SK-N-SH (cell line): ENCODE data around the gene ZFP42. TPM values are rescaled to one million over a fixed set of nuclear protein-coding genes. Genes with fewer than 3 reads are reported as not detected.

Experiments used
- CTCF ChIA-PET: fragments of 300-600, 350-600 bp; formaldehyde crosslinking; extraction: SDS; loops from one replicate; lab custom pipeline; 2021; lab: Yijun Ruan, JAX
- POLR2A ChIA-PET: fragments of 350-600 bp; sonication (Branson Sonifier 250); formaldehyde crosslinking; extraction: SDS; loops from one replicate; lab custom pipeline; 2020; ENCODE audit warnings: antibody characterized with exemption, inconsistent platforms; lab: Yijun Ruan, JAX
- DNase-seq: peaks from one replicate; pipeline ENCODE4 v3.0.0; 2012
- H2AFZ ChIP-seq: fragments of 200-600 bp; sonication (generic); 2 replicates; pipeline ENCODE4 v1.8.1; 2016; ENCODE audit warnings: antibody characterized with exemption, mild to moderate bottlenecking, low read depth
- H3F3A ChIP-seq: fragments of 200-600 bp; sonication (generic); replicated peaks from 2 replicates; pipeline ENCODE3; 2016; ENCODE audit warnings: antibody characterized with exemption, mild to moderate bottlenecking; ENCODE audit not compliant: insufficient read depth
- H3K27ac ChIP-seq, 2 experiments: fragments of 200-500 bp in 1 of 2; fragments of 200-600 bp in 1 of 2; sonication (Bioruptor generic) in 1 of 2; sonication (generic), shearing (Covaris generic) in 1 of 2; 2 replicates each; pipeline versions ENCODE4 v1.5.1 to v1.6.1; 2014 to 2016; ENCODE audit warnings: low read depth in 2 of 2, inconsistent platforms in 1 of 2, low read length in 1 of 2, mild to moderate bottlenecking in 1 of 2, mixed read lengths in 1 of 2
- H3K27me3 ChIP-seq: fragments of 200-600 bp; sonication (generic), shearing (Covaris generic); 2 replicates; pipeline ENCODE4 v1.6.1; 2016; ENCODE audit warnings: mixed run types; ENCODE audit not compliant: insufficient read depth
- H3K36me3 ChIP-seq, 2 experiments: fragments of 200-500 bp in 1 of 2; fragments of 200-600 bp in 1 of 2; sonication (Bioruptor generic) in 1 of 2; sonication (generic) in 1 of 2; replicated peaks in 1 of 2; 2 replicates each; pipeline versions ENCODE3 to v1.5.1; 2014 to 2016; ENCODE audit warnings: low read length in 1 of 2, mild to moderate bottlenecking in 1 of 2; ENCODE audit not compliant: insufficient read depth in 2 of 2, control insufficient read depth in 1 of 2
- H3K4me1 ChIP-seq, 2 experiments: fragments of 200-500 bp in 1 of 2; fragments of 200-600 bp in 1 of 2; sonication (Bioruptor generic) in 1 of 2; sonication (generic), shearing (Covaris generic) in 1 of 2; 2 replicates each; pipeline versions ENCODE4 v1.5.1 to v1.6.1; 2014 to 2016; ENCODE audit warnings: low read depth in 1 of 2, low read length in 1 of 2, mixed run types in 1 of 2; ENCODE audit not compliant: insufficient read depth in 2 of 2, control insufficient read depth in 1 of 2
- H3K4me2 ChIP-seq: fragments of 200-600 bp; sonication (generic), shearing (Covaris generic); 2 replicates; pipeline ENCODE4 v1.6.1; 2017; ENCODE audit warnings: mixed run types
- H3K4me3 ChIP-seq, 2 experiments: fragments of 200-500 bp in 1 of 2; fragments of 200-600 bp in 1 of 2; sonication (Bioruptor generic) in 1 of 2; sonication (generic), shearing (Covaris generic) in 1 of 2; 2 replicates each; pipeline versions ENCODE4 v1.5.1 to v1.8.1; 2014 to 2016; ENCODE audit warnings: low read depth in 2 of 2, inconsistent platforms in 1 of 2, low read length in 1 of 2, mild to moderate bottlenecking in 1 of 2, mixed read lengths in 1 of 2, moderate library complexity in 1 of 2
- H3K79me2 ChIP-seq: fragments of 200-600 bp; sonication (generic); 2 replicates; pipeline ENCODE4 v1.8.1; 2017; ENCODE audit warnings: mild to moderate bottlenecking; ENCODE audit not compliant: insufficient read depth
- H3K9ac ChIP-seq: fragments of 200-600 bp; sonication (generic); 2 replicates; pipeline ENCODE4 v1.6.1; 2017; ENCODE audit warnings: mixed run types
- H3K9me2 ChIP-seq: fragments of 200-600 bp; sonication (generic); 2 replicates; pipeline ENCODE4 v1.6.1; 2017; ENCODE audit warnings: mixed run types
- H3K9me3 ChIP-seq: fragments of 200-600 bp; sonication (generic); 2 replicates; pipeline ENCODE4 v1.6.1; 2017; ENCODE audit warnings: mixed run types, mild to moderate bottlenecking, moderate library complexity
- H4K20me1 ChIP-seq: fragments of 200-600 bp; sonication (generic); 2 replicates; pipeline ENCODE4 v1.6.1; 2017; ENCODE audit warnings: mild to moderate bottlenecking, mixed run types; ENCODE audit not compliant: insufficient read depth
- EP300 ChIP-seq, 2 experiments: IDR thresholded peaks; 2 replicates each; pipeline versions ENCODE4 v1.4.0 to v1.6.1; 2012; ENCODE audit warnings: borderline replicate concordance in 1 of 2, low read depth in 1 of 2, low read length in 1 of 2
- EZH2phosphoT487 ChIP-seq: fragments of 200-600 bp; sonication (generic); IDR thresholded peaks from 2 replicates; pipeline ENCODE4 v1.6.1; 2017; ENCODE audit warnings: low read depth, mixed run types, mild to moderate bottlenecking, antibody characterized with exemption, moderate library complexity, borderline replicate concordance
- FOSL2 ChIP-seq: IDR thresholded peaks from 2 replicates; pipeline ENCODE4 v1.4.0; 2012; ENCODE audit warnings: low read depth, mild to moderate bottlenecking, moderate library complexity, borderline replicate concordance
- FOXJ3 ChIP-seq: sonication (generic); formaldehyde crosslinking; IDR thresholded peaks from 2 replicates; pipeline ENCODE4 v1.5.1; 2020; ENCODE audit warnings: mild to moderate bottlenecking, missing genetic modification reagents
- FOXM1 ChIP-seq: IDR thresholded peaks from 2 replicates; pipeline ENCODE4 v1.4.0; 2012; ENCODE audit warnings: low read depth, mild to moderate bottlenecking
- GATA2 ChIP-seq: sonication (generic); formaldehyde crosslinking; IDR thresholded peaks from 2 replicates; pipeline ENCODE4 v1.5.0; 2020; ENCODE audit warnings: mild to moderate bottlenecking, missing genetic modification reagents
- MEF2A ChIP-seq: IDR thresholded peaks from 2 replicates; pipeline ENCODE4 v1.4.0; 2012; ENCODE audit warnings: low read depth, borderline replicate concordance
- MXI1 ChIP-seq: IDR thresholded peaks from 2 replicates; pipeline ENCODE4 v1.6.1; 2012; ENCODE audit warnings: mild to moderate bottlenecking, low read depth, low read length, improper control_type of control experiment
- NFIC ChIP-seq: IDR thresholded peaks from 2 replicates; pipeline ENCODE4 v1.4.0; 2012; ENCODE audit warnings: borderline replicate concordance
- NRF1 ChIP-seq: IDR thresholded peaks from 2 replicates; pipeline ENCODE4 v1.6.1; 2012; ENCODE audit warnings: low read depth, mild to moderate bottlenecking, low read length
- PBX3 ChIP-seq: IDR thresholded peaks from 2 replicates; pipeline ENCODE4; 2012
- RAD21 ChIP-seq: IDR thresholded peaks from 2 replicates; pipeline ENCODE4 v1.6.1; 2012; ENCODE audit warnings: mild to moderate bottlenecking, low read length
- RCOR1 ChIP-seq: fragments of 150-350 bp; IDR thresholded peaks from 2 replicates; pipeline ENCODE4 v1.6.1; 2017; ENCODE audit warnings: antibody characterized with exemption, low read length
- SIN3A ChIP-seq: IDR thresholded peaks from 2 replicates; pipeline ENCODE4 v1.6.1; 2012; ENCODE audit warnings: low read depth, mild to moderate bottlenecking, low read length, moderate library complexity, borderline replicate concordance
- SMC3 ChIP-seq: IDR thresholded peaks from 2 replicates; pipeline ENCODE4 v1.6.1; 2012; ENCODE audit warnings: low read depth, low read length, improper control_type of control experiment
- TEAD4 ChIP-seq: IDR thresholded peaks from 2 replicates; pipeline ENCODE4 v1.4.0; 2012; ENCODE audit warnings: mild to moderate bottlenecking, borderline replicate concordance; ENCODE audit not compliant: insufficient read depth
- USF1 ChIP-seq: IDR thresholded peaks from 2 replicates; pipeline ENCODE4 v1.4.0; 2012; ENCODE audit warnings: low read depth, borderline replicate concordance
- WGBS: methylation state at CpG from one replicate; pipeline ENCODE4 v1.1.6; 2017; ENCODE audit warnings: low lambda C conversion rate; 5-methylcytosine and 5-hydroxymethylcytosine counted together
- polyA plus RNA-seq, 3 experiments: library from polyadenylated mRNA; depleted of rRNA; stranded (reverse); fragments of >200 nt; gene quantifications; 2 replicates each; pipeline ENCODE4 v1.2.3, GENCODE V29; 2012
- TF ChIP-seq, protein P1 (sequence below): IDR thresholded peaks from 2 replicates; pipeline ENCODE4 v1.4.0; 2012; ENCODE audit warnings: low read depth
- TF ChIP-seq, protein P2 (sequence below): fragments of 150-350 bp; IDR thresholded peaks from 2 replicates; pipeline ENCODE4 v1.6.1; 2016; ENCODE audit warnings: mild to moderate bottlenecking, low read depth, low read length
- TF ChIP-seq, protein P3 (sequence below): fragments of 150-350 bp; IDR thresholded peaks from 2 replicates; pipeline ENCODE4 v1.6.1; 2017; ENCODE audit warnings: antibody characterized with exemption, low read length, low read depth, borderline replicate concordance

The ZFP42 gene
- polyA plus RNA-seq, 1 of the 3 experiments (the other 2 are of a cell fraction) = not detected

GRCh38 chr4:188015025-188015940, 19.7 kb downstream of the ZFP42 start:
- no peak overlapping the region for H3K4me3 ChIP-seq
- POLR2A ChIA-PET = no interaction called here
- no peak for TF ChIP-seq RCOR1
- no peak for TF ChIP-seq EP300 (IDR thresholded peaks at IDR 0.05; ENCODE audit: borderline replicate concordance in 1 of 2, low read depth in 1 of 2, low read length in 1 of 2)
- TF ChIP-seq MEF2A = no peak
- TF ChIP-seq PBX3 = no peak
- TF ChIP-seq FOSL2 = no peak
- TF ChIP-seq SIN3A = no peak
- no peak for TF ChIP-seq MXI1
- TF ChIP-seq FOXM1 = no peak
- TF ChIP-seq SMC3 = no peak
- no peak for TF ChIP-seq GATA2 (CRISPR knock-in tag)
- TF ChIP-seq USF1 = no peak
- TF ChIP-seq, protein P1, sequence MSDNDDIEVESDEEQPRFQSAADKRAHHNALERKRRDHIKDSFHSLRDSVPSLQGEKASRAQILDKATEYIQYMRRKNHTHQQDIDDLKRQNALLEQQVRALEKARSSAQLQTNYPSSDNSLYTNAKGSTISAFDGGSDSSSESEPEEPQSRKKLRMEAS = no peak
- no peak for TF ChIP-seq EZH2phosphoT487
- TF ChIP-seq NFIC = no peak
- no peak for TF ChIP-seq FOXJ3 (CRISPR knock-in tag)
- no peak for TF ChIP-seq RAD21
- no peak for TF ChIP-seq NRF1
- TF ChIP-seq, protein P2, sequence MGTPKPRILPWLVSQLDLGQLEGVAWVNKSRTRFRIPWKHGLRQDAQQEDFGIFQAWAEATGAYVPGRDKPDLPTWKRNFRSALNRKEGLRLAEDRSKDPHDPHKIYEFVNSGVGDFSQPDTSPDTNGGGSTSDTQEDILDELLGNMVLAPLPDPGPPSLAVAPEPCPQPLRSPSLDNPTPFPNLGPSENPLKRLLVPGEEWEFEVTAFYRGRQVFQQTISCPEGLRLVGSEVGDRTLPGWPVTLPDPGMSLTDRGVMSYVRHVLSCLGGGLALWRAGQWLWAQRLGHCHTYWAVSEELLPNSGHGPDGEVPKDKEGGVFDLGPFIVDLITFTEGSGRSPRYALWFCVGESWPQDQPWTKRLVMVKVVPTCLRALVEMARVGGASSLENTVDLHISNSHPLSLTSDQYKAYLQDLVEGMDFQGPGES = no peak
- TF ChIP-seq, protein P3, sequence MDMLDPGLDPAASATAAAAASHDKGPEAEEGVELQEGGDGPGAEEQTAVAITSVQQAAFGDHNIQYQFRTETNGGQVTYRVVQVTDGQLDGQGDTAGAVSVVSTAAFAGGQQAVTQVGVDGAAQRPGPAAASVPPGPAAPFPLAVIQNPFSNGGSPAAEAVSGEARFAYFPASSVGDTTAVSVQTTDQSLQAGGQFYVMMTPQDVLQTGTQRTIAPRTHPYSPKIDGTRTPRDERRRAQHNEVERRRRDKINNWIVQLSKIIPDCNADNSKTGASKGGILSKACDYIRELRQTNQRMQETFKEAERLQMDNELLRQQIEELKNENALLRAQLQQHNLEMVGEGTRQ = no peak
- TF ChIP-seq TEAD4 = no peak
- no peaks in the 10 kb centered on the region for H4K20me1 ChIP-seq
- H3K9me2 ChIP-seq = no peaks in the 10 kb centered on the region
- H3K36me3 ChIP-seq = no peaks in the 10 kb centered on the region
- no peaks in the 10 kb centered on the region for H3K9me3 ChIP-seq
- H3K79me2 ChIP-seq = no peaks in the 10 kb centered on the region
- H3K9ac ChIP-seq = no peak overlapping the region
- no peaks in the 10 kb centered on the region; the same call in 1 of the 2 replicates for H3K27me3 ChIP-seq
- DNase-seq = no peak
- 23% methylated on average over 14 of the region's 14 CpGs for WGBS
- H3K4me1 ChIP-seq = no peaks in the 10 kb centered on the region; a peak in 1 of 4 replicates
- no peak overlapping the region for H3K4me2 ChIP-seq
- H3F3A ChIP-seq = no peaks in the 10 kb centered on the region
- no peak overlapping the region for H2AFZ ChIP-seq
- CTCF ChIA-PET = no interaction called here
- no peak overlapping the region for H3K27ac ChIP-seq
